HG03457 (cell line): ENCODE data around the gene TMEM171.

Experiments
- ATAC-seq: cut with Tn5 transposase; IDR thresholded peaks from one replicate; pipeline ENCODE4 v1.9.1; 2021; ENCODE audit warnings: moderate number of reproducible peaks; ENCODE audit not compliant: unreplicated experiment

The TMEM171 gene

GRCh38 chr5:73120222-73121118, at the start of gene TMEM171:
Gene TMEM171, plus strand, starts transcription at chr5:73120575. Its CDS starts 2,799 bp downstream, at chr5:73123374.
- no peak for ATAC-seq

DNA sequence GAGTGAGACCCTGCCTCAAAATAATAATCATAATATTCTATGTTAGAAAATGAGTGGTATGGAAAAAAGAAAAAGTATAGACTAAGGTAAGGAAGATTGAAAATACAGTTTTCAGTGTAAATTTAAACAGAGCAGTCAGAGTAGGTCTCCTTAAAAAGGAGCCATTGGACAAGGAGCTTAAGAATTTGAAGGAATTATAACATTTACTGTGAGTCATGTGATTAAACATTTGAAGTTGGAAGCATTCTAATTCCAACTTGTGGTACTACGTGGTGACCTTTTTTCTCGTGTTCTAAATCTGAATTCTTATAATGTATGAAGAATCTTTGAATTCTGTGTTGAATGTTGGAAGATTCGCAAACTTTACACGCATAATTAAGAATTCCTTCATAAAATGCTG, 39.3 kb upstream of the TMEM171 start:
- no peak for ATAC-seq

- no peak for ATAC-seq
Observed at GRCh38 chr5:73088026-73088425, 32.3 kb upstream of the TMEM171 start.

- no peak for ATAC-seq
Observed at GRCh38 chr5:73093943-73094342, 26.4 kb upstream of the TMEM171 start.

GRCh38 chr5:73094415-73094814, 26.0 kb upstream of the TMEM171 start:
- ATAC-seq = no peak

DNA sequence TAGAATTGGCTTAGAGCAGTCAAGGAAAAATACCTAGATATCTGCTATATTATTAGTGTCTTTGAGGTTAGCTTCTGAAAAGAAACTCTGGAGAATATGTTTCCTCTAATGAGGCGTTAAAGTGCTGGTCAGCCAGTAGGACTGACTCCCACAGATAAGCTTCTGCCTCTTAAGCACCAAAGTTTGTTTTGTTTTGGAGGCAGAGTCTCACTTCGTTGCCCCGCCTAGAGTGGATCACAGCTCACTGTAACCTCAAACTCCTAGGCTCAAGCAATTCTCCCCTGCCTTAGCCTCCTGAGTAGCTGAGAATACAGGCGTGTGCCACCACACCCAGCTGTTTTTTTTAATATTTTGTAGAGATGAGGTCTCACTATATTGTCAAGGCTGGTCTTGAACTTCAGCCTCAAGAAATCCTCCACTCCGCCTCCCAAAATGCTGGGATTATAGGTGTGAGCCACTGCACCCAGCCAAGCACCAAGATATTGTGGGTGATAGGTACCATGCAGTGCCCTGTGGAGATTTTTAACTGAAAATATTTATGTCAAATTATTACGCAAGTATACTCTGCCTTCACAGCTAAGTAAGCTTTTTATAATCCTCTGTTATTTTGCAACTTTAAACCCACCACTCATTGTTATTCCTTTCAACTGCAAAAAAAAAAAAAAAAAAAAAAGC, 24.7 kb upstream of the TMEM171 start:
- ATAC-seq = no peak

DNA sequence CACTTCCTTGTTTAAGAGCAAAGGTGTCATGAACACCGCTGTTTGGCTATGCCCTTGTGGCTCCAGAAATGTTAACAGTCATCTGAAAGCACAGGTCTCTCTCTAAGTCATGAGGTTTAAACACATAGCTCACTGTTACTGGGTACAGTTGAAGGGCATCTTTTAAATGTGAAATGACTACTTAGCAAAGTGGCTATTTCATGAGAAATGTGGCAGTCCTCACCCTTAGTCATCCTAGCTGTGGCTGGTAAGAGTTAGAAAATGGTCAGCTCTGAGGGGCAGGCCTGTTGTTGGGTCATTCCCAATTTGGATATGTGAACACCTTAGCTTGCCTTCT, 24.2 kb upstream of the TMEM171 start:
- ATAC-seq = no peak

- ATAC-seq = no peak
Observed at GRCh38 chr5:73097740-73098139, 22.6 kb upstream of the TMEM171 start.

DNA sequence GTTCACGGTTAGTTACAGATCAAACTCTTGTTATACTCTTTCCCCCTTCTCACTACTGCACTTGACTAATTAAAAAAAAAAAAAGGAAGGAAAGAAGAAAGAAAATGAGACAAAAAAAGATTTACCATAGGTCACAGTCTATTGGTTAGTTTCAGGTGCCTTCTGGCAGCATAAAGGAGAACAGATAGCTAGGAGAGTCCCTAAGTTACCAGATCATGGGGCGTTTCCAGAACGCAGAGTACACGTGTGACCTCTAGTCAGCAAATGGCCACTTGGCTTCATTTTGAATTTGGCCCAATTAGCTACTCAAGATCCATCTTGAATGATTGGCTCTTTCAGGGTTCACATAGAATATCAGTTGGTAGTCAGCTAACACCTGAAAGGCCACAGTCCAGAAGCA, 20.3 kb upstream of the TMEM171 start:
- ATAC-seq = no peak

GRCh38 chr5:73103870-73104299, 16.5 kb upstream of the TMEM171 start:
- no peak for ATAC-seq

GRCh38 chr5:73104326-73104725, 16.0 kb upstream of the TMEM171 start:
- ATAC-seq = no peak

- ATAC-seq = no peak
Observed at GRCh38 chr5:73106335-73106734, 14.0 kb upstream of the TMEM171 start.

GRCh38 chr5:73110190-73110589, 10.2 kb upstream of the TMEM171 start:
- no peak for ATAC-seq

DNA sequence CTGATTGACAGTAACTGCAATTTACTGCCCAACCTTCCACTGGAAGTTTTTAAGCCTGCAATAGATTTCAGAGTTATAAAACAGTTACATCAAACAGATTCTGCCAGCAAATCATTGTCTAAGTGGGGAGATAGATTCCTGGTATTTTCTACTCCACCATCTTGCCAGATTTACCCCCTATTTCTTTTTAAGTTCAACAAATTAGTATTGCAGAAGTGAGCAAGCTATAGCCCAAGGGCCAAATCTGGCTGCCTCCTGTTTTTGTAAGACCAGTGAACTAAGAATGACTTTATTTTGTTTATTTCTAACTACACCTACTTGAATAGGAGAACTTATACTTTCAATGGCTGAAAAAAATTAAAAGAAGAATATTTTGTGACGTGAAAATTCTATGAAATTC, 8.8 kb upstream of the TMEM171 start:
- no peak for ATAC-seq

- no peak for ATAC-seq
Observed at GRCh38 chr5:73112359-73112758, 8.0 kb upstream of the TMEM171 start.

GRCh38 chr5:73114044-73114688, 6.2 kb upstream of the TMEM171 start:
- no peak for ATAC-seq

DNA sequence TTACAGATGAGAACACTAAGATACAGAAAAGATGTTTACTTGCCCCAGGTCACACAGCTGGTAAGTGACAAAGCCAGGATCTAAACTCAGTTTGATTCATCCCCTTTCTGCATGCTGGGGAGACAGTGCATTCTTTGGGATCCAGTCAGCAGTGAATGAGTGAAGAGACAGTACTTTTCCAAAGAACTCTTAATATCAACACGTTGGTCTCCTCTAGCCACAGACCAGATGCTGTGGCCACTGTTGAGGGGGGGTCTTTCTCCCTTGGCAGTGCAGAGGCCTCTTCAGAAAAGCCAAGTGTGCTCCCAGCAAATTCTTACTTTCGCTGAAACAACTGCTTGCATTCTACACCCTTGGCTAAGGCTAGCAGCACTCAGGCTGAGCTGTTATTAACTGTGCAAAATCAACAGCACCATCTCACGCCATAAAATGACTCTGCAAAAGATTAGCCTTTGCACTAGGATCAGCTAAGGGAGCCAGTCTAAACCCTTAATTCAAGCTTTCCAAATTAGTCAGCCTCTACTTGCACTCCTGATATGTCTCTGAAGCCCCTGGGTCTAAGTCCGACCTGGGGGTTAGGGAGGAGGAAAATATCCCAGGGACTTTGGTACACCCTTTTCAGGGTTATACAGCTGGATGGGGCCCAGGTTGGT, 4.8 kb upstream of the TMEM171 start:
- ATAC-seq = no peak

GRCh38 chr5:73116506-73116905, 3.9 kb upstream of the TMEM171 start:
- ATAC-seq = no peak

DNA sequence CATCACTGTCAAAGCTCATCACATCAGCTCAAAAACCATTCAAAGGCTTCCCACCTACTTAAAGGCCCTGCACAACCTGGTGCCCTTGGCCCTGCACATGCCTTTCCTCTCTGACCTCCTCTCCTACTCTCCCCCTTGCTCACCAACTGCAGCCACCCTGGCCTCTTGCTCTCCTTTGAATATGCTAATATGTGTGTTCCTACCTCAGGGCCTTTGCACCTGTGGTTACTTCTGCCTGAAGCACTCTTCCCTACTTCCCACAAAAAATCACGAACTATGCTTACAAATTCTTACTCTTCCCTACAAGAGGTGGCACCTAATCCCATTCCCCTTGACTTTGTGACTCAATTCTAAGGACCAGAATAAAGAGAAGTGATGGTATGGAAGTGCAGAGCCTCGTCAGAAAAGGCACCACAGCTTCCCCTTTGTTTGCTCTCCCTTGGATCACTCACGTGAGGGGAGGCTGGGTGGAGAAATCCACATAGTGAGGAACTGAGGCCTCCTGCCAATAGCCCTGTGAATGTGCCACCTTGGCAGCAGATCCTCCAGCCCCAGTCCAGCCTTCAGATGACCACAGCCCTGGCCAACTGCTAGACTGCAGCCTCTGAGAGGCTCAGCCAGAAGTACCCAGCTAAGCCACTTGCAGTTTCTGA, 3.2 kb upstream of the TMEM171 start:
- ATAC-seq = no peak

DNA sequence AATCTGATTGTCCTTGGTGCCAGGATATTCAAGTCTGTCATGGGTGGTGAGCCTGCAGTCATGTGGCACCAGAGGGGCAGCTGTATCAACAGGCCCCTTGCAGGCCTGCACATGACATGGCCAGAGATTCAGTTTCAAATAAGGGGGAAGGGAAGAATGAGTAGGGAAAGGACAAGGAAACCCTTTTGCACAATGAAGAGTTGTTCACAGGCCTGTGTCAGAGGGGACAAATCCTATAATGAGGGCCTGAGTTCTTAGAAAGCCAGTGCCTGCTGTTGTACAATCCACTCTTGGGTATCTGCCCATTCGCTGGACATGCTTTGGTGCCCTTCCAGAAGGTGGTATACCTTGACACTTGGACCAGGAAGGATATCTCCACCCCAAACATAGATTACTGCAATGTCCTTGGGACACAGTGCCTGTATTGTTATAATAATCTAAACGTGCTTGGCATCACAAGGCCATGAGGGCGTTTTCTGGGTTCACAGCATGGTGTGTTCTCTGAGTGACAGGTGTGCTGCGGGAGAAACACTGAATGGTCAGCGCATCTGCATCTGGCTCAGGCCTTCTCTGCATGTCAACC, 1.9 kb upstream of the TMEM171 start:
- no peak for ATAC-seq
